Endothelial cell (in vitro differentiated cells): ENCODE results near the gene TBC1D4. TPM values are rescaled to one million over a fixed set of nuclear protein-coding genes. Genes with fewer than 3 reads are reported as not detected.

Experiments used
- DNase-seq: peaks from one replicate; pipeline ENCODE4 v3.0.0; 2021; ENCODE audit warnings: low spot score
- H3K27ac Mint-ChIP-seq: one replicate; pipeline ENCODE4 v1.8.0; 2021; ENCODE audit warnings: mixed read lengths, inconsistent platforms; ENCODE audit not compliant: unreplicated experiment
- H3K27me3 Mint-ChIP-seq: one replicate; pipeline ENCODE4 v1.8.0; 2021; ENCODE audit warnings: mild to moderate bottlenecking, moderate library complexity, mixed read lengths, inconsistent platforms; ENCODE audit not compliant: unreplicated experiment
- H3K36me3 Mint-ChIP-seq: one replicate; pipeline ENCODE4 v1.8.0; 2021; ENCODE audit warnings: mild to moderate bottlenecking, low read depth, mixed read lengths, inconsistent platforms; ENCODE audit not compliant: unreplicated experiment
- H3K4me1 Mint-ChIP-seq: one replicate; pipeline ENCODE4 v1.8.0; 2021; ENCODE audit warnings: mild to moderate bottlenecking, mixed read lengths, inconsistent platforms; ENCODE audit not compliant: unreplicated experiment
- H3K4me3 Mint-ChIP-seq: one replicate; pipeline ENCODE4 v1.8.0; 2021; ENCODE audit warnings: mild to moderate bottlenecking, mixed read lengths, inconsistent platforms; ENCODE audit not compliant: unreplicated experiment
- H3K9me3 Mint-ChIP-seq: one replicate; pipeline ENCODE4 v1.8.0; 2021; ENCODE audit warnings: mixed read lengths, inconsistent platforms; ENCODE audit not compliant: unreplicated experiment
- CTCF ChIP-seq: fragments of 200-600 bp; sonication (generic); IDR thresholded peaks from one replicate; pipeline ENCODE4 v1.5.0; 2021; ENCODE audit warnings: antibody characterized with exemption; ENCODE audit not compliant: unreplicated experiment
- total RNA-seq: library from RNA; stranded (reverse); fragmentation: NEBNext Ultra II Directional; extraction: Animal tissue kit (Norgen Biotek cat#: 25700); gene quantifications from one replicate; pipeline ENCODE4 v1.2.1, GENCODE V29; 2021; ENCODE audit not compliant: unreplicated experiment

The TBC1D4 gene
- total RNA-seq, 1 donor from 2014 or later, result 47.2 TPM

GRCh38 chr13:75329097-75329496 is 152.9 kb downstream of the TBC1D4 start:
- peak overlapping the region; percentile 6 for H3K27ac Mint-ChIP-seq
- peaks cover 43% of the 10 kb centered on the region for H3K4me1 Mint-ChIP-seq
- DNase-seq, result no peak
- no peak for TF ChIP-seq CTCF
- no peaks in the 10 kb centered on the region for H3K36me3 Mint-ChIP-seq
- no peak overlapping the region for H3K4me3 Mint-ChIP-seq
- no peaks in the 10 kb centered on the region for H3K9me3 Mint-ChIP-seq
- H3K27me3 Mint-ChIP-seq, result peaks cover 2% of the 10 kb centered on the region

GRCh38 chr13:75327135-75327510 is 154.8 kb downstream of the TBC1D4 start:
- no peaks in the 10 kb centered on the region for H3K36me3 Mint-ChIP-seq
- no peak for DNase-seq
- no peak for TF ChIP-seq CTCF
- no peak overlapping the region for H3K4me3 Mint-ChIP-seq
- H3K9me3 Mint-ChIP-seq, result no peaks in the 10 kb centered on the region
- peak overlapping the region; percentile 96 for H3K27ac Mint-ChIP-seq
- H3K4me1 Mint-ChIP-seq, result peaks cover 55% of the 10 kb centered on the region
- H3K27me3 Mint-ChIP-seq, result peaks cover 2% of the 10 kb centered on the region

GRCh38 chr13:75326173-75327134 is 155.5 kb downstream of the TBC1D4 start:
- no peak for TF ChIP-seq CTCF
- no peaks in the 10 kb centered on the region for H3K9me3 Mint-ChIP-seq
- peaks cover 61% of the 10 kb centered on the region for H3K4me1 Mint-ChIP-seq
- peak overlapping the region; percentile 81 for H3K4me3 Mint-ChIP-seq
- peaks cover 2% of the 10 kb centered on the region for H3K27me3 Mint-ChIP-seq
- peak; percentile 20 for DNase-seq
- H3K36me3 Mint-ChIP-seq, result no peaks in the 10 kb centered on the region
- H3K27ac Mint-ChIP-seq, result peak overlapping the region; percentile 96

- Mint-ChIP-seq H3K36me3 (no peaks in the 10 kb centered on the region), H3K27ac (peak overlapping the region; percentile 96), H3K4me1 (peaks cover 65% of the 10 kb centered on the region), H3K4me3 (peak overlapping the region; percentile 81), H3K9me3 (no peaks in the 10 kb centered on the region), H3K27me3 (peaks cover 2% of the 10 kb centered on the region)
- no peak for DNase-seq
- no peak for TF ChIP-seq CTCF
These were observed 156.3 kb downstream of the TBC1D4 start for GRCh38 chr13:75325711-75326110.

GRCh38 chr13:75324413-75324940 is 157.5 kb downstream of the TBC1D4 start:
- Mint-ChIP-seq H3K27me3 (no peaks in the 10 kb centered on the region), H3K4me3 (peak overlapping the region; percentile 86), H3K9me3 (no peaks in the 10 kb centered on the region), H3K27ac (peak overlapping the region; percentile 98), H3K36me3 (no peaks in the 10 kb centered on the region), H3K4me1 (peaks cover 59% of the 10 kb centered on the region)
- no peak for DNase-seq
- TF ChIP-seq CTCF, result no peak
